Measurements from ENCODE around the gene DDIT3. TPM values are rescaled to one million over a fixed set of nuclear protein-coding genes. Genes with fewer than 3 reads are reported as not detected.
A peak's percentile ranks its signal among the peaks of the same experiment; 100 is the strongest.

Gene DDIT3
- total RNA-seq, 1 experiment from 2014 or later, result 11.8 TPM

DNA sequence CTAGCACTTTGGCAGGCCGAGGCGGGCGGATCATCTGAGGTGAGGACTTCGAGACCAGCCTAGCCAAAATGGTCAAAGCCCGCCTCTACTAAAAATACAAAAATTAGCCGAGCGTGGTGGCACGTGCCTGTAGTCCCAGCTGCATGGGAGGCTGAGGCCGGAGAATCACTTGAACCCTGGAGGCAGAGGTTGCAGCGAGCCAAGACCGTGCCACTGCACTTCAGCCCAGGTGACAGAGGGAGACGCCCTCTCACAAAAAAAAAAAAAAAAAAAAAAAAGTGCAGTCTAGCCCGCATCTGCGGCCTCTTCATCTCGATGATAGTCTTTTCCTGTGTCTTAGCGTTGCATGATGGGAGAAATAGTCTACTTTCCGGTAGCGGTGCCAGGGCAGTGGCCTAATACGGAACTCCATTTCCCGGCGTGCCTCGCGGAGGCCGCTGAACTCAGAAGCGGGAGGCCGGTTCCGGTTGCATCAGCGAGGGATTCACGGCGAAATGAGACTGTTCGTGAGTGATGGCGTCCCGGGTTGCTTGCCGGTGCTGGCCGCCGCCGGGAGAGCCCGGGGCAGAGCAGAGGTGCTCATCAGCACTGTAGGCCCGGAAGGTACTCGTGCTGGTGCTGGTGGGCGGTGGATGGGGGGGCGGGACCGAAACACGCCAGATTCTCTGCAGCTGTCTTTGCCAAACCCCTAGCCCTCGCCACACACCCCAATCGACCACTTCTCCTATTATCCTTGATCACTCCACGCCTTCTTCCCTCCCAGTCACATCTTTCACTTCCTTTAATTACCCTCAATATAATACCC is 32.5 kb downstream of the DDIT3 start, which contains the start of gene MARS1:
Gene MARS1, plus strand, starts transcription at position 472 of the 805 bp plus-strand sequence. Its CDS starts 23 bp downstream, at position 495.
- DNase-seq (ENCODE audit: low read depth), result peak; percentile 97

DNA sequence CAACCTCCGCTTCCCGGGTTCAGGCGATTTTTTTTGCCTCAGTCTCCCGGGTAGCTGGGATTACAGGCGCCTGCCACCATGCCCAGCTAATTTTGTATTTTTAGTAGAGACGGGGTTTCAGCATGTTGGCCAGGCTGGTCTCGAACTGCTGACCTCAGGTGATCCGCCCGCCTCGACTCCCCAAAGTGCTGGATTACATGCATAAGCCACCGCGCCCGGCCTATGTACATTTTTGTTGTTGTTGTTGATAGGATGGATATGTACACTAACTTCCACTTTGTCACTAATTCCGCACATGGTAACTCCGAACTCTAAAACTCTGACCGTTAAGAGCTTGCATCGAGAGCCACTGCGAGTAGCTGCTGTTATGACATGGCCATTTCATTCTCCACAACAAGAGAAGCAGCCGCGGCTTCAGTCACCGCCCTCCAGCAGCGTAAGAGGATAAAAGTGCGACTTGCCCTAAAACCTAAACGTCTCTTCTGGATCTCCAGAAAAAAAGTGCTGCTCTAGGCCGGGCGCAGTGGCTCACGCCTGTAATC is 33.2 kb downstream of the DDIT3 start:
- no peak for DNase-seq (ENCODE audit: low read depth)

DNA sequence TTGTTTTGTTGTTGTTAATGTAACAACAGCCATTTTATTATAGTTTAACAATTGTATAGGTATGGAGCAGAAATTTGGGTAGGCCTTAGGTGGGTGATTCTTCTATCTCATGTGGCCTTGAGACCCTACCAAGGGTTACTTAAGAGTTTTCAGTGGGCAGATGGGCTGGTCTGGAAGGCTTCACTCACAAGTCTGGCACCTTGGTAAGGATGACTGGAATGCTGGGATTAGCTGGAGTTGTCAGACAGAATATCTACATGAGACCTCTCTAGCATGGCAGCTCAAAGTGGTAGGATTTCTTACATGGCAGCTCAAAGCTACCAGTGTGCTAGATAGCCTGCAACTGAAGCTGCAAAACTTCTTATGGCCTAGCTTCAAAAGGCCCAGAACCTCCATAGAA is 34.6 kb downstream of the DDIT3 start:
- DNase-seq (ENCODE audit: low read depth), result no peak

DNA sequence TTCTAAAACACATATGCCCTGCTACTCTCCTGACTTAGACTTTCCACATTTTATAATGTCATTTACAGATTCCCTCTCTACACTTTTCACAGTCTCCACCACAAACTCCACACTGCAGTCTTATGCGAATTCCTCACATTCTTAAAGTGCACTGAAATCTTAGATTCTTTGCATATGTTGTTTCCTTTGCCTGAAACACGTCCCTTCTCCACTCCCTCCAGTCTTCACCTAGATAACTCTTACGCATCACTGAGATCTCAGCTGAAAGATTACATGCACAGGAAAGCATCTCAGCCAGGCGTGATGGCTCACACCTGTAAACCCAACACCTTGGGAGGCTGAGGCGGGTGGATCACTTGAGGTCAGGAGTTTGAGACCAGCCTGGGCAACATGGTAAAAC is 36.8 kb downstream of the DDIT3 start:
- DNase-seq (ENCODE audit: low read depth), result no peak

DNA sequence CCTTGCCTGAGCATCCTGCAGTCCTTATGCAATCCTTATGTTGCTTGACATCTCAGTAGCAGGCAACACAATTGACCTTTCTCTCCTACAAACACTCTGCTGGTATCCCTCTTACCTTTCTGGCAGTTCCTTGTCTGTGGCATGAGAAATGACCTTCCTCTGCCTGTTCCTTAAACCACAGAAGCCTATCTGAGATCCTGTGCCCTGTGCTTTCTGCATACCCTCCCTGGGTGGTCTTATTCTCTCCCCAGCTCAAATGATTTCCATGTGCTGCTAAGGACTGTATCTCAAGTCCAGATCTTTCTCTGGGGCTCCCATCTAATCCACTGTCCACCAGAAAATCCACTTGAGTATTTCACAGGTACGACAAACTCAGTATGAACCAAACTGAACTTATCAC is 38.6 kb downstream of the DDIT3 start:
- DNase-seq (ENCODE audit: low read depth), result no peak

DNA sequence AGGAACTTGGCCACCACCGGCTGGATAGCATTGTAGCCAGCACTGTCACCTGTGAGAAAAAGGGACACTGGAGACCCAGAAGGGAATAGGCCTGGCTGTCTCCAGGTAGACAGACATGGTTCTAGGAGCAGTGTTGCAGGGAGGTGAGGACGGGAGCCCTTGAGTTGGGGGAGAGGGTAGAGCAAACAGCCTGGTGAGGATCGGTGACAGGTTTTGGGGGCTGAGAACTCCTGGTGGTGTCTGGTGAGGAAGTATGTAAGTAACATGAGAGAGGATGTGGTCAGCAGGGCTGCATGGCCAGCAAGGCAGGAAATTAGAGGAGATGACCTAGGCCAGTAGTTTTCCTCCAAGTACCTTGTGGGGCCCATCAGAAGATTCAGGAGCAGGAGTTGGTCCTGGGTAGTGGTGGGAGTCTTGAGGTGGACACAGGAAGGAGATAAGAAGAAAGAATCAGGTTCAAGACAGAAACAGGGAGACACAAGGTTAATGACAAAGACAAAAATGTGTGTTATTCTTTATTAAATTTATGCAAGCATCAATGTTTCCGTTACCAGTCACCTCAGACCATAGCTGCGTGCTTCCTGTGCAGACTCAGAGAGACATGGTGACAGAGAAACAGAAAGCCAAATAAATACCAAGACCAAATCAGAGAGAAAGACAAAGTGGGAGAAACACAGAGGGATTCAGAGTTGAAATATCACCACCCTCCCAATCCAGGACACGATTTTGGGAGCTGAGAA is 40.8 kb downstream of the DDIT3 start, which contains the start of gene ARHGAP9:
Gene ARHGAP9, minus strand, starts transcription at position 491 of the 740 bp plus-strand sequence. Its CDS starts 460 bp downstream, at position 31.
- DNase-seq (ENCODE audit: low read depth), result peak; percentile 75

DNA sequence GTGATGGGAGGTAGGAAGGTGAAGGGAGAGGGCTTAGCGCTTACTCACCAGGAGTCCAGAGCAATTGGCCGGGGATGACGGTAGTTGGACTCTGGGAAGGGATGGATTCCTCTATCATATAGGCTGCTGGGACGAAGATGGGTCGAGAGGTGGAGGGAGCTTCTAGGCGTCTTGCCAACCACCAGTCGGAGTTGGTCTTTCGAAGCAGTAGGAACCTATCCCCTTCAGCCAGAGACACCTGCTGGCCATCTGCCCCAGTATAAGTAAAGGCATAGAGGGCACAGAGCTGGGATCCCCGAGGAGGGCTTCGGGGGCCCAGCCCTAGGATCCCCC is 41.3 kb downstream of the DDIT3 start:
- DNase-seq (ENCODE audit: low read depth), result no peak

DNA sequence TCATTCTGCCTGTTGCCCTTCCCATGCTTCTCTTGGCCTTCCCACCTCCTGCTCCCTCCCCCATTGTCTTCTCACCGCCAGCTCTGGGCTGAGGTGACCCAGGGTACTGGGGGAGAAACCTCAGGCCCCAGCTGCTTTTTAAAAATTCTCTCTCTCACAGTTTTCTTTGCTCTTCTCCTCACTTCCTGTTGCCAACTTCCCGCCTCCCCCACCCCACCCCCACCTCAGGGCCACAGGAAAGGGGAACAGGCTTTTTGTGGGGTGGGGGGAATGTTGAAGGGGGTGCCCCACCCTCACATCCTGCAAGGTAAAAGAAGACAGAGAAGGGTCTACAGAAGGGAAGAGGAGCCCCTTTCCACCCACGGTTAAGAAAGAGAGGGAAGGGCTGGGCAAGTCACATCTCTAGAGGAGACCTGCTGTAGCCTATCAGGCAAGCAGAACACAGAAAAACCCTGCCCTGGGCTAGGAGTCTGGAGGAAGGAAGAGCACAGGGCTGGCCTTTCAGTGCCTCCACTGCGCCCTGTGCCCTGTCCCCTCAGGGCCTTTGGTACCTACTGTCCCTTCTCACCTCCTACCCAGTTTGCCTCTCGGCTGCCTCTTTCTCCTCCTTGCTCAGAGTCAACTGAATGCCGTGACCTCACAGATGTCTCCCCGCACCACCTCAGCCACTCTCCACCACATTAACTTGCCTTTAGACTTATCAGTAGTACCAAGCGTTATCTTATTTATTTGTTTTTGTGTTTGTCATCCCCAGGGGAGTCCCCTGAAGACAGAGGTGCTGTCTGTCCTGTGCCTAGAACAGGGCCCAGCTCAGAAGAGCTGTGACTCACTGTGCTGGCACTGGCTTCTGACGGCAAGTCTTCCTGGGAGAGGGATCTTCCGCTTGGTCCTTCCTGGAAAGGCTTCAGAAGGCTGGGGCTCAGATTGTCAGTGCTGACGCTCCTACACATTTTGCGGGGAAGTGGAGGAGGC is 42.3 kb downstream of the DDIT3 start:
- no peak for DNase-seq (ENCODE audit: low read depth)

DNA sequence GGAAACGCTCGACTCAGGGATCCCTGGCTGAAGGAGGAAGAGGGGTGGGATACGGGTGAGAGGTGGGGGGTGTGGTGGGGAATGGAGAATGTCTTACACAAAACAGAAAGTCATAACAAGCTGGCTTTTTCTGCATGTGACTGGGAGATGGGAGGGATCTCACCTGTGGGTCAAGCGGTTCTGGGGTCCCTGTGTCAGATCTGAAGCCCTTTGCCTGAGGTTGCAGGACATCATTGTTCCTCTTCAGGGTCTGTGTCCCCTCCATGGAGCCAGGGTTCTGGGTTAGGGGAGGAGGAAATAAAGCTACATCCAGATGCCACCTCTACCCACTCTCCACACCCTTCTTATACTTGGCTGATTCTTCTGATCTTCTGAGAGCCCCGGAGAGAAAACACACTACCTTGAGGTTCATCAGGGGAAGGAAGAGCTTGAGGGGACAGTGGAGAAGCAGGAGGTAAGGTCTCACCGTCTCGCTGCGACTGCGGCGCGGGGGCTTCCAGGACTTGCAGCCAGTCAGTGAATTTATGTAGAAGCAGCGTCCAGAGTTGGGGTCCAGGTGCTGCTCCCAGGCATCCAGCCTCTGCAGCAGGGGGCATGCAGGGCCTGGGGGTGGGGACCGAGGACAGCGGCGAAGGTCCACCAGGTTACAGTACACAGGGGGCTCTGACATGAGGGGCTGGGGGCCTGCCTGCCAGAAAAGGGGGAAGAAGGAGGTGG is 43.2 kb downstream of the DDIT3 start:
- no peak for DNase-seq (ENCODE audit: low read depth)

DNA sequence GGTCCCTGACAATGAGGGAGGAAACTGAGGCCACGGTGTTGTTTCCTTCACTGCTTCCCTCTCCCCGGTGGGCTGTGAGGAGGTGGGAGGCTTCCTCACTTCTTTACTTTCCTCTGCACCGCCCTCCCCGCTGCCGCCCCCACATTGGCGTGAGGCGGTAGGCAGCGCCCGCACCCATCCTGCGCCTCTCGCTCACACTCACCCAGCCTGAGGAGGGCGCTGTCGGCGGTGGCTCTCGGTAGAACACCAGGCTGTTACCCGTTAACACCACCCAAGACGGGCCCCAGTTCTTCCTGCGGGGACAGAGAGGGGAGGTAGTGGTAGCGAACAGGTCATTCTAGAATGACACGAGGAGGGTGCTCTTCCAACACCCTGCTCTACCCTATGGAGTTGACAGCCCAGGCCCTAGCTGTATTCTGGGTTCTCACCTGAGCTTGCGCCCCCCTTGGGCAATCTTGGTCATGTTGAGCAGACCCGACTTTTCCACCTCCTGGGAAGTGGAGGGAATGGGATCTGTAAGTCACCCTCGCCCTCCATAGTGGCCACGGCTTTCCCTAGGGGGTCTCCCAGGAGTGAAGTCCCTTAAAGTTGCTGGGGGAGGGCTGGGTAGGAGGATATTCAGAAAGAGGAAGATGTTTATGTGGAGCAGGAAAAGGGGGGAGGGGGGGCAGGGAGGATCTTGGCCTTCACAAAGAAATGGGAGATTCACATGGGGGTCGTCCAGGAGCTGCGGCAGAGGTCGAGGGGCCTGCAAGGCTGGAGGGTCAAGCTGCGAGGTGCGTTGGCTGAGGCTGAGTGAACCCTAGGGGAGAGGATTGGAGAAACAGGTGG is 43.9 kb downstream of the DDIT3 start:
- DNase-seq (ENCODE audit: low read depth), result no peak

DNA sequence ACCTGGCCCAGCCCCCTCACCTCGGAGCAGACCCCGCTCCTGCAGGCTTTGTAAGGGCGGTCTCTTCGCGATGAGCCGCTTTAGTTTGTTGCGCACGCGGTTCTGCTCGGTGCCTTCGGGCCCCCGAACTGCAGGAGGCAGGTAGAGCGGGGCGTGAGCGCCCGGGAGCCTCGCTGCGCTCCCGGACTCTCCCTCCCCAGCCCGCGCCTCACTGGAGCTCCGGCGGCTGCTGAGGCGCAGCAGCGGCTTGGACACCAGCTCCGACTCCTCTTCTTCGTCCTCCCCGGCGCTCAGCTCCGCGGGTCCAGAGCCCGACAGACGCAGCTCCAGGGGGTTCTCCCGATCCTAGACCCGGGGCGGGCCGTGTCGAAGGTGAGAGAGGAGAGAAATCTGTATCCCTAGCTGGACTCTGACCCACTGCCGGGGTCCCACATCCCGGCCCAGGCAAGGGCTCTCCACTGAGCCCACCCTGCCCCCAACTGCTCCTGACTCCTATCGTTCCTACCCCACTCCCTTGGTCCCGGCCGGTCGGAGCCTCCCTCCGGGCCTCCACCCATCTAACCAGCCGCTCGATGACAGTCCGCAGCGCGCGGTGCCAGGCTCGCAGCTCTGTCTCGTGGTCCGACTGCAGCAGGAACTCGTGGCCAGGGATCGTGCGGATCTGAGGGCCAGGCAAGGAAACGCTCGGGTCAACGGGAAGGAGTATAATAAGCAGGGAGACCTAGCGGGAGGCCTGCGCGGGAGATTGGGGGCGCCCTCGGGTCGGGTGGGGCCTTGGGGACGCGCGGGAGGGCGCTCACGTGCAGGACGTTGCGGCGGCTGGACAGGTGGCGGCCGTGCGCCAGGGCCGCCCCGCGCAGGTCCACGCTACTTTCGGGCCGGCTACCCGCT is 44.8 kb downstream of the DDIT3 start:
- no peak for DNase-seq (ENCODE audit: low read depth)

DNA sequence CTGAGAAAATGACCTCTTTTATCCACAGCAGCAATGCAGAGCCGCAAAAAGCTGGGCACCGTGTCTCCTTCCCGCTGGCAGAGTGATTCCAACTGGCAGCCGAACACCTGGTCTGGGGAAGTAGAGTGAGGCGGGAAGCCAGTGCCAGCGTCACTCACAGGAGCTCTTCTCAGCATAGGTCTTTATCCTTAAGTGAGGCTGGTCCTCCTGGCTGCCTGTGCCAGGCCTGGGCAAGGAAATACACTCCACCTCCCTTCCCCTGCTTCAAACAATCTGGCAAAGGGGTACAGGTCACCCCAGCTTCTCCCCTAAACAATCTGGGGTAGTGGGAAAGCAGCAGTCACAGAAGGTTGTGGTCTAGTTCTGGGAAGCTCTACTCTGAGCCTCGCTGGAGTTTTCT is 45.5 kb downstream of the DDIT3 start:
- no peak for DNase-seq (ENCODE audit: low read depth)

DNA sequence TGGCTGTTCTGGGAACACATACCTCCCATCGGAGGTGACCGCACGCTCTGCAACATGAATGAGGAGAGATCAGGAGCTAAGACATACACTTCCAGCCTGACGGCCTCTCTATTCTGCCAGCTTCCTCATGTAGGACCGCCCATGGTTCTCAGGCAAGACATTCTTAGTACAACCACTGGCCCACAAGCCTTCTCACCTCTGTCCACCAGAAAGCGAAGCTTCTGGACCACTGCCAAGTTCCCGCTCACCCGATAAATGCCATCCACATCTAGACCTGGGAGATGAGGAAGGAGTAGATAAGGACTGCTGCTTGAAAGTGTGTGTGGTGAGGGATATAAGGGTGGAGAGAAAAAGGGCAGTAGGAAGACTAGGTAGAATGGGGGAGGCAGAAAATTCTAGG is 45.9 kb downstream of the DDIT3 start:
- no peak for DNase-seq (ENCODE audit: low read depth)

DNA sequence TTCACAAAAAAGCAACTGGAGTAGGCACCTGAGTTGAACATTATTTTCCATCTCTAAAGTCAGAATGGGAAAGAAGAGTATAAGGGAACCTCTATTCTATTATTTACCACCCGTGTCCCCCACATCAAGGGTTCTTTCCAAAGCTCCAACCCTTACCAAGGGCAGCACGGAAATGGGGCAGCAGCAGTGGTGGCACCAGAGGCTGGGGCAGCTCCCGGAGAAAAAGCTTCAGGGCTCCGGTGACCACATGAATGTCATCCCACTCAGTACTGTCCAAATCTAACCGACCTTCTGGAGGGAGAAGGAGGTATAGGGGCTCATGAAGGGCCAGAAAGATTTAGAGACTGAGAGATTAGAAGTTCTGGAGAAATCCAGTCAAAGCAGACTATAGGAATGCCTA is 46.4 kb downstream of the DDIT3 start:
- DNase-seq (ENCODE audit: low read depth), result no peak

DNA sequence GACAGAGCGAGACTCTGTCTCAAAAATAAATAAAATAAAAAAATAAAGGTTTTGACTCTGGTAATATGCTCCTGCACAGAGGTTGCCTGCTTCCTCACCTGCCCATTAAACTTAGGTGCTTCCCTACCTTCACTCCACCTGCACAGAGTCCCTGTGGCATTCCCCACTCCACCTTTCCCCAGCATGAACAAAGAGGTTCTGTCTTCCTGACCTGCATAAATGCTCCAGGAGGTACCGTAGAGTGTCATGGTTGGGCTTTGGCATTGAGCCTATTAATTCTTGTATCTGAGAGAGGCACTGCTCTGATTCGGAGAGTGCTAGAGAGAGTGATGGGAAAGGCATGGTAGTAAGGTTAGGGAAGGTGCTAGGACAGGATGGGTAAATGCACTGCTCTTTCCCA is 46.9 kb downstream of the DDIT3 start:
- DNase-seq (ENCODE audit: low read depth), result no peak

DNA sequence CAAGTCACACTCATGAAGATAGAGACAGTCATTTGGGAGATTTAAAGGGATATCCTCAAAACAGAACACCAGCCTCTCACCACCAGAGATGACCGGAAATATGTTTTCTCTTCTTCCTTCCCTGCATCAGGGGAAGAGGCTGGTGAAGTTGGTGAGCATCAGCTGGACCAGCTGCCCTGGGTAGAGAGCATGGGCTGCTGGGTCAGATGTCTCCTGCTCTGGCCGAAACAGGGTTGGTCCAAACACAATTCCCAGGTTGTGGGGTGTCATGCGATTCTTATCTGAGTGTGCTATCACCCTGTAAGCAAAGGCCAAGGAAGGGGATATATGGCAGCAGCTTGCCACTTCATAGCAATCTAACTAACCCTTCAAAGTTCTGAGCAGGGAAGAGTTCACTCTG is 47.9 kb downstream of the DDIT3 start:
- no peak for DNase-seq (ENCODE audit: low read depth)

DNA sequence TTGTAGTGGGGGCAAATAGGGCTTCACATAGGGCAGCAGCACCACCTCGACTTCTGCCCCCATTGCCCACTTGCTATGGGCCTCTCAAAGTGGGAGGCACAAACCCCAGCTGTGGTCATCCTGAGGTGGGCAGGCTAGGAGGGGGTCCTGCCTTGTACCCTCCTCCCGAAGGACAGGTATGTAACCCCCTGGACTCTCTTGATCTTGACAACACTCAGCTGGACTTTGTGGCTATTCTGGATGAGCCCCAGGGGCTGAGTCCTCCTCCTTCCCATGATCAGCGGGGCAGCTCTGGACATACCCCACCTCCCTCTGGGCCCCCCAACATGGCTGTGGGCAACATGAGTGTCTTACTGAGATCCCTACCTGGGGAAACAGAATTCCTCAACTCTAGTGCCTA is 48.7 kb downstream of the DDIT3 start:
- DNase-seq (ENCODE audit: low read depth), result no peak

DNA sequence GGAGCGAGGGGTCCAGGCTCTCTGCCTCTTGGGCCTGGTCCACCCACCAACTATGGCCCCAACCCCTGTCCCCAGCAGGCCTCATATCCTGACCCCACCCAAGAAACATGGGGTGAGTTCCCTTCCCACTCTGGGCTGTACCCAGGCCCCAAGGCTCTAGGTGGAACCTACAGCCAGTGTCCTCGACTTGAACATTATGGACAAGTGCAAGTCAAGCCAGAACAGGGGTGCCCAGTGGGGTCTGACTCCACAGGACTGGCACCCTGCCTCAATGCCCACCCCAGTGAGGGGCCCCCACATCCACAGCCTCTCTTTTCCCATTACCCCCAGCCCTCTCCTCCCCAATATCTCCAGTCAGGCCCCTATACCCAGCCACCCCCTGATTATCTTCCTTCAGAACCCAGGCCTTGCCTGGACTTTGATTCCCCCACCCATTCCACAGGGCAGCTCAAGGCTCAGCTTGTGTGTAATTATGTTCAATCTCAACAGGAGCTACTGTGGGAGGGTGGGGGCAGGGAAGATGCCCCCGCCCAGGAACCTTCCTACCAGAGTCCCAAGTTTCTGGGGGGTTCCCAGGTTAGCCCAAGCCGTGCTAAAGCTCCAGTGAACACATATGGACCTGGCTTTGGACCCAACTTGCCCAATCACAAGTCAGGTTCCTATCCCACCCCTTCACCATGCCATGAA is 49.2 kb downstream of the DDIT3 start:
- DNase-seq (ENCODE audit: low read depth), result no peak

All from HT1080 (cell line).